Measurements from ENCODE around the gene LHFPL6. TPM values are rescaled to one million over a fixed set of nuclear protein-coding genes. Genes with fewer than 3 reads are reported as not detected.

LHFPL6 gene
- total RNA-seq, 2 experiments from 2014 or later: 0.60 to 0.74 TPM

GRCh38 chr13:39528661-39528980 lies 74.4 kb downstream of the LHFPL6 start:
- no peaks in the 10 kb centered on the region for H3K4me1 Mint-ChIP-seq (ENCODE audit: low read depth)
- ChIA-PET CTCF (interaction anchor here (1.2 to 1.3 kb wide), 2 partner anchors 12 to 15 kb away, joined by 3 to 4 read pairs; no protein-coding TSS in a partner anchor), POLR2A (no interaction called here)
- H3K27ac Mint-ChIP-seq: no peak overlapping the region
- no peak for DNase-seq
- no peaks in the 10 kb centered on the region for H3K9me3 Mint-ChIP-seq
- intact Hi-C loops (cut with micrococcal nuclease): no loop called here
- ATAC-seq: no peak
- H3K4me3 Mint-ChIP-seq: no peak overlapping the region
- peaks cover 19% of the 10 kb centered on the region for H3K27me3 Mint-ChIP-seq
- no peak for TF ChIP-seq CTCF (IDR thresholded peaks at IDR 0.05)
- no peaks in the 10 kb centered on the region for H3K36me3 Mint-ChIP-seq (ENCODE audit: low read depth)

- no peak for TF ChIP-seq CTCF (IDR thresholded peaks at IDR 0.05)
- no peaks in the 10 kb centered on the region for H3K4me1 Mint-ChIP-seq (ENCODE audit: low read depth)
- ChIA-PET POLR2A (no interaction called here), CTCF (interaction anchor here (1.2 to 1.3 kb wide), 2 partner anchors 12 to 15 kb away, joined by 3 to 4 read pairs; no protein-coding TSS in a partner anchor)
- DNase-seq (no peak), ATAC-seq (no peak)
- H3K27me3 Mint-ChIP-seq: peaks cover 19% of the 10 kb centered on the region
- intact Hi-C loops (cut with micrococcal nuclease): no loop called here
- no peaks in the 10 kb centered on the region for H3K36me3 Mint-ChIP-seq (ENCODE audit: low read depth)
- no peak overlapping the region for H3K27ac Mint-ChIP-seq
- no peaks in the 10 kb centered on the region for H3K9me3 Mint-ChIP-seq
- H3K4me3 Mint-ChIP-seq: no peak overlapping the region
Observed at GRCh38 chr13:39527961-39528660, 74.9 kb downstream of the LHFPL6 start.

- ChIA-PET POLR2A (no interaction called here), CTCF (interaction anchor here (1.1 kb wide), 1 partner anchor 85 kb away, joined by 5 read pairs; no protein-coding TSS in a partner anchor)
- Mint-ChIP-seq H3K4me3 (no peak overlapping the region), H3K36me3 (ENCODE audit: low read depth) (no peaks in the 10 kb centered on the region), H3K9me3 (no peaks in the 10 kb centered on the region), H3K27ac (no peak overlapping the region), H3K4me1 (ENCODE audit: low read depth) (no peaks in the 10 kb centered on the region), H3K27me3 (peaks cover 19% of the 10 kb centered on the region)
- DNase-seq (no peak), ATAC-seq (no peak)
- intact Hi-C loops (cut with micrococcal nuclease): no loop called here
- TF ChIP-seq CTCF (IDR thresholded peaks at IDR 0.05): no peak
Observed at GRCh38 chr13:39527301-39527700, 75.7 kb downstream of the LHFPL6 start.

- H3K4me3 Mint-ChIP-seq: no peak overlapping the region
- H3K9me3 Mint-ChIP-seq: no peaks in the 10 kb centered on the region
- POLR2A ChIA-PET: no interaction called here
- DNase-seq (no peak), ATAC-seq (no peak)
- no peaks in the 10 kb centered on the region for H3K36me3 Mint-ChIP-seq (ENCODE audit: low read depth)
- intact Hi-C loops (cut with micrococcal nuclease): no loop called here
- CTCF ChIA-PET: interaction anchor here (1.1 kb wide), 1 partner anchor 85 kb away, joined by 5 read pairs; no protein-coding TSS in a partner anchor
- no peak overlapping the region for H3K27ac Mint-ChIP-seq
- peaks cover 15% of the 10 kb centered on the region for H3K27me3 Mint-ChIP-seq
- H3K4me1 Mint-ChIP-seq (ENCODE audit: low read depth): no peaks in the 10 kb centered on the region
- TF ChIP-seq CTCF (IDR thresholded peaks at IDR 0.05): no peak
Observed at GRCh38 chr13:39526499-39526898, 76.5 kb downstream of the LHFPL6 start.

DNA sequence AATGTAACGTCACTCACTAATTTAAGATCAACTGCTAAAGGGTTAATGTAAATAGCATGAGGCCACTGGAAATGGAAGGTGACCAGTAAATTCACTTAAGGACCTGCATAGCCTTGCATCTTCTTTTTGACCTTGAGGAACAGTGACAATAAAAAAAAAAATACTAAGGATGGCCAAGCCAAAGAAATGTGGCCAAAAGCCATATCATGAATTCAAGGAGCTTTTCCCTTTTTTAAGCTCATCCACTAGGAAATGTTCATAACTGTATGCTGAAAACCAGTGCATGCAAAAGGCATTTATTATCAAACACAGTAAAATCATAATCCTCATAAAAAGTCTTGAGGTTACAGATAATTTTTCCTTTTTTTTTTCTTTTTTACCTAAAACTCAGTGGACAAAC lies 77.5 kb downstream of the LHFPL6 start:
- ChIA-PET CTCF (no interaction called here), POLR2A (no interaction called here)
- H3K27me3 Mint-ChIP-seq: peaks cover 13% of the 10 kb centered on the region
- intact Hi-C loops (cut with micrococcal nuclease): no loop called here
- H3K9me3 Mint-ChIP-seq: no peaks in the 10 kb centered on the region
- no peak overlapping the region for H3K27ac Mint-ChIP-seq
- no peaks in the 10 kb centered on the region for H3K4me1 Mint-ChIP-seq (ENCODE audit: low read depth)
- TF ChIP-seq CTCF (IDR thresholded peaks at IDR 0.05): no peak
- no peak for ATAC-seq
- DNase-seq: no peak
- H3K4me3 Mint-ChIP-seq: no peak overlapping the region
- H3K36me3 Mint-ChIP-seq (ENCODE audit: low read depth): no peaks in the 10 kb centered on the region

Measured in activated CD8-positive, alpha-beta T cell treated with anti-CD3 and anti-CD28 coated beads for 36 hours (primary cell).